ENCODE data around the gene KMO.

GRCh38 chr1:241600496-241600901 lies 68.3 kb downstream of the KMO start:
- TF ChIP-seq EP300 (IDR thresholded peaks at IDR 0.05) (no peak), CTCF (IDR thresholded peaks at IDR 0.05) (no peak)
